Upper lobe of left lung (tissue), 6 donors: Measurements from ENCODE around the gene MEGF9. TPM values are rescaled to one million over a fixed set of nuclear protein-coding genes. Genes with fewer than 3 reads are reported as not detected.

Experiments used
- ATAC-seq, 2 donors: fragments of 200-7000 bp; cut with Tn5 transposase; one replicate each; pipeline ENCODE4 v1.9.1; 2022; ENCODE audit warnings: mild to moderate bottlenecking in 2 of 2, moderate library complexity in 2 of 2; ENCODE audit not compliant: low FRiP score in 2 of 2
- DNase-seq, 2 donors: peaks; one replicate each; pipeline ENCODE4 v3.0.0-alpha.2; 2019 to 2020
- H3K27ac ChIP-seq, 4 donors: fragments of 200-600 bp; sonication (generic); one replicate each; pipeline ENCODE4 v1.5.1; 2016 to 2019
- H3K27me3 ChIP-seq, 4 donors: fragments of 200-600 bp; sonication (generic); one replicate each; pipeline ENCODE4 v1.5.1; 2017 to 2019
- H3K36me3 ChIP-seq, 4 donors: fragments of 200-600 bp; sonication (generic); one replicate each; pipeline ENCODE4 v1.5.1; 2016 to 2019
- H3K4me1 ChIP-seq, 4 donors: fragments of 200-600 bp; sonication (generic); one replicate each; pipeline ENCODE4 v1.5.1; 2018 to 2019
- H3K4me3 ChIP-seq, 4 donors: fragments of 200-600 bp; sonication (generic); one replicate each; pipeline ENCODE4 v1.5.1; 2017 to 2019; ENCODE audit warnings: mild to moderate bottlenecking in 2 of 4, moderate library complexity in 1 of 4
- H3K9me3 ChIP-seq, 4 donors: fragments of 200-600 bp; sonication (generic); one replicate each; pipeline ENCODE4 v1.5.1; 2018 to 2019
- EP300 ChIP-seq, 4 donors: sonication (generic); formaldehyde crosslinking; IDR thresholded peaks; one replicate each; pipeline ENCODE4 v1.5.1; 2017; ENCODE audit warnings: antibody characterized with exemption in 4 of 4, control low read depth in 2 of 4
- POLR2A ChIP-seq, 4 donors: fragments of 450-650 bp; IDR thresholded peaks; one replicate each; pipeline ENCODE4 v1.5.1; 2016 to 2017; ENCODE audit warnings: antibody characterized with exemption in 4 of 4, mild to moderate bottlenecking in 2 of 4
- POLR2AphosphoS5 ChIP-seq, 2 donors: sonication (generic); formaldehyde crosslinking; IDR thresholded peaks; one replicate each; pipeline ENCODE4 v1.5.1; 2017; ENCODE audit warnings: antibody characterized with exemption in 2 of 2
- WGBS, 2 donors: methylation state at CpG; one replicate each; pipeline ENCODE4 v1.1.5; 2017 to 2018; 5-methylcytosine and 5-hydroxymethylcytosine counted together
- total RNA-seq, 6 donors: library from RNA; depleted of rRNA in 4 of 6; stranded (reverse); fragments of >200 nt in 4 of 6; gene quantifications; one replicate each; pipeline versions ENCODE4 v1.1.0 to v1.2.1, GENCODE V29; 2016 to 2021
- TF ChIP-seq, protein P1 (sequence below), 6 experiments: fragments of 450-650 bp in 4 of 6; fragments of 200-600 bp in 2 of 6; sonication (generic) in 2 of 6; IDR thresholded peaks; one replicate each; pipeline ENCODE4 v1.5.1; 2016 to 2019; ENCODE audit warnings: antibody characterized with exemption in 6 of 6
- donor health status: DM: no; HTN: no; CAD: no; lungs with moderate emphysema.
- donor health status: DM: no; HTN: yes; CAD: no; lungs with severe emphysema.

The MEGF9 gene
- total RNA-seq, 6 donors from 2014 or later: 30.4 to 130 (median 71.0) TPM

DNA sequence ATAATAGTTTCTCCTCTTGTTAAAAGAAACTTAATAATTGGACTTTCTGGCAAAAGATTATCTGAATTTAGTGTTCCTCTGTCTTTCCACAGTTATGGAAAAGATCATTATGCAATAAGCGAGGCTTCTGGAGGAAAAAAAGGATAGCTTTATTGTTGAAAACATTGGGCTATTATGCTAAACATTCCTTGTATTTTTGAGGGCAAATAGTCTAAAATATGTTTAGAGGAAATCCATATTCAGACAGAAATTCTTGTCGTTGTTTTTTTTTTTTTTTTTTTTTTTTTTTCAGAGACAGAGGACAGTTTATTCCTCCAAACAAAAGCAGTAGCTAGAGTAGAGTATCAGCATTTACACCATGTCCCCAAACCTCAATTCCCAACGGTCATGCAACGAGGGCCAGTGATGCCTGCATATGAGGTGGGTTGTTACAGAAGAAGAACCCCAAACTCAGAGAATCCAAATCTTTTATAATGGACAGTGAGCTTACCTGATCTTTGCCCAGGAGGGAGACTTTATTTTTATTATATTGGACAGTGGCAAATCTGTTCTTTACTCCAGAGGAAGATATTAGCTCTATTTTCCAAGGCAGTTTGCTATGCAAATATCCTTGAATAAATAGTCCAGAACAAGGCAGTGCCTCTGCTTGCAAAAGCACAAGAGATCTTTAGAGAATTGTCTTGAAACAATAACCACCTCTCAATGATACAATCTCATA is 85.9 kb downstream of the MEGF9 start:
- Histone ChIP-seq H3K36me3 (no peaks in the 10 kb centered on the region), H3K4me3 (no peak overlapping the region), H3K27ac (no peak overlapping the region), H3K4me1 (peaks cover 0 to 5% (median 0%) of the 10 kb centered on the region in 4 donors), H3K9me3 (no peaks in the 10 kb centered on the region), H3K27me3 (no peaks in the 10 kb centered on the region)
- TF ChIP-seq POLR2A (IDR thresholded peaks at IDR 0.05) (no peak), POLR2AphosphoS5 (IDR thresholded peaks at IDR 0.05) (no peak), EP300 (IDR thresholded peaks at IDR 0.05) (no peak)
- TF ChIP-seq, protein P1, sequence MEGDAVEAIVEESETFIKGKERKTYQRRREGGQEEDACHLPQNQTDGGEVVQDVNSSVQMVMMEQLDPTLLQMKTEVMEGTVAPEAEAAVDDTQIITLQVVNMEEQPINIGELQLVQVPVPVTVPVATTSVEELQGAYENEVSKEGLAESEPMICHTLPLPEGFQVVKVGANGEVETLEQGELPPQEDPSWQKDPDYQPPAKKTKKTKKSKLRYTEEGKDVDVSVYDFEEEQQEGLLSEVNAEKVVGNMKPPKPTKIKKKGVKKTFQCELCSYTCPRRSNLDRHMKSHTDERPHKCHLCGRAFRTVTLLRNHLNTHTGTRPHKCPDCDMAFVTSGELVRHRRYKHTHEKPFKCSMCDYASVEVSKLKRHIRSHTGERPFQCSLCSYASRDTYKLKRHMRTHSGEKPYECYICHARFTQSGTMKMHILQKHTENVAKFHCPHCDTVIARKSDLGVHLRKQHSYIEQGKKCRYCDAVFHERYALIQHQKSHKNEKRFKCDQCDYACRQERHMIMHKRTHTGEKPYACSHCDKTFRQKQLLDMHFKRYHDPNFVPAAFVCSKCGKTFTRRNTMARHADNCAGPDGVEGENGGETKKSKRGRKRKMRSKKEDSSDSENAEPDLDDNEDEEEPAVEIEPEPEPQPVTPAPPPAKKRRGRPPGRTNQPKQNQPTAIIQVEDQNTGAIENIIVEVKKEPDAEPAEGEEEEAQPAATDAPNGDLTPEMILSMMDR (IDR thresholded peaks at IDR 0.05): no peak
- no peak for ATAC-seq
- no peak for DNase-seq
- 80 to 83% methylated on average over 4 of the region's 4 CpGs for WGBS, 2 donors

DNA sequence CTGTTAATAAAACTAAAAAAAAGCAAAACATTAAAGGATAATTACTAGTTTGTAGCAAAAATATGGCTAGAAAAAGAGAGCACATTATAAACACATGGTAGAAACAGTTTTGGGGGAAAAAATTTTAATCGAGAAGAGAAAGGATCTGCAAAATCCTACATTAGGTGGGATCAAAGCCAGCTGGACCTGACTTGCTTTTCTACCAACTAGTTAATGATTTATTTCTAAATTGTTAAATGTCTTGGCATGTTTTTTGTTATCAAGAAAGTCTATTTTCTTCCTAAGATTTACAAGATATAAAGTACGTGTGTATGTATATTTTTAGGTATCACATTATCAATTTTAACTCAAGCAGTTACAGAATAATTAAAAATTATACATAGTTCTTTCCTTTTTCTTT is 87.2 kb downstream of the MEGF9 start:
- WGBS, 2 donors: 61 to 64% methylated on average over 2 of the region's 2 CpGs
- TF ChIP-seq, protein P1 (IDR thresholded peaks at IDR 0.05): no peak
- TF ChIP-seq POLR2A (IDR thresholded peaks at IDR 0.05) (no peak), POLR2AphosphoS5 (IDR thresholded peaks at IDR 0.05) (no peak), EP300 (IDR thresholded peaks at IDR 0.05) (no peak)
- H3K36me3 ChIP-seq: peaks cover 0 to 3% (median under 1%) of the 10 kb centered on the region in 4 donors
- no peak for ATAC-seq
- no peaks in the 10 kb centered on the region for H3K27me3 ChIP-seq
- no peaks in the 10 kb centered on the region for H3K9me3 ChIP-seq
- H3K4me3 ChIP-seq: no peak overlapping the region
- H3K4me1 ChIP-seq: peaks cover 0 to 5% (median 0%) of the 10 kb centered on the region in 4 donors
- no peak for DNase-seq
- H3K27ac ChIP-seq: no peak overlapping the region

DNA sequence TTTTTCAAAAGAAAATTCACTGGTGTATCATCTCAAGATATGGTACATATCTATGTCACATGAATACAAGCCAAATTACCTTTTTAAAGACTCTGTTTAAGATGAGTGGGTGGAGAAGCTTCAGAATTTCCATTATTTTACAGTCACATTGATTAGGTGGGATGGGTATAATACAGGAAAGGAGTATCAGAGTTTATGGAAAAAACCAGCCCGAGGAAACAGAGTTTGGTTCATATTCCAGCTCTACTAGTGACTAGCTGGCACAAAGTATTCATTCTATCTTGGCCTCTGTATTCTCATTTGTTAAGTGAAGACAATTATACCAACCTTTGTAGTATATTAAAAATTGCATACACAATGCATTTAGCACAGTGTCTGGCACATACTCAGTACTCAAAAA is 87.8 kb downstream of the MEGF9 start:
- Histone ChIP-seq H3K4me3 (no peak overlapping the region), H3K27ac (no peak overlapping the region), H3K27me3 (no peaks in the 10 kb centered on the region), H3K9me3 (no peaks in the 10 kb centered on the region), H3K4me1 (peaks cover 0 to 5% (median 0%) of the 10 kb centered on the region in 4 donors), H3K36me3 (peaks cover 0 to 7% (median 3%) of the 10 kb centered on the region in 4 donors)
- WGBS, 2 donors: 79 to 86% methylated on average over 1 of the region's 1 CpG
- DNase-seq (no peak), ATAC-seq (no peak)
- TF ChIP-seq POLR2A (IDR thresholded peaks at IDR 0.05) (no peak), POLR2AphosphoS5 (IDR thresholded peaks at IDR 0.05) (no peak), EP300 (IDR thresholded peaks at IDR 0.05) (no peak)
- TF ChIP-seq, protein P1 (IDR thresholded peaks at IDR 0.05): no peak

DNA sequence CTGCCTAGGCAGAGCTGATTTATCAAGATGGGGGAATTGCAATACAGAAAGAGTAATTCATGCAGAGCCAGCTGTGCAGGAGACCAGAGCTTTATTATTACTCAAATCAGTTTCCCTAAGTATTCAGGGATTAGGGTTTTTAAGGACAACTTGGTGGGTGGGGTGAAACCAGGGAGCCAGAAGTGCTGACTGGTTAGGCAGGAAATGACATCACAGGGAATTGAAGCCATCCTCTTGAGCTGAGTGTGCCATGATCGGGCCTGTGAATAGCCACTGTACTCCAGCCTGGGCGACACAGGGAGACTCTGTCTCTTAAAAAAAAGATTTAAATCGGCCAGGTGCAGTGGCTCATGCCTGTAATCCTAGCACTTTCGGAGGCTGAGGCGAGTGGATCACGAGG is 89.0 kb downstream of the MEGF9 start:
- Histone ChIP-seq H3K4me1 (peaks cover 0 to 6% (median under 1%) of the 10 kb centered on the region in 4 donors), H3K27ac (no peak overlapping the region), H3K4me3 (no peak overlapping the region), H3K27me3 (no peaks in the 10 kb centered on the region), H3K9me3 (no peaks in the 10 kb centered on the region), H3K36me3 (peaks cover 0 to 7% (median 3%) of the 10 kb centered on the region in 4 donors)
- TF ChIP-seq EP300 (IDR thresholded peaks at IDR 0.05) (no peak), POLR2A (IDR thresholded peaks at IDR 0.05) (no peak), POLR2AphosphoS5 (IDR thresholded peaks at IDR 0.05) (no peak)
- TF ChIP-seq, protein P1 (IDR thresholded peaks at IDR 0.05): no peak
- WGBS, 2 donors: 73 to 93% methylated on average over 2 to 6 of the region's 6 CpGs
- ATAC-seq (no peak), DNase-seq (no peak)

DNA sequence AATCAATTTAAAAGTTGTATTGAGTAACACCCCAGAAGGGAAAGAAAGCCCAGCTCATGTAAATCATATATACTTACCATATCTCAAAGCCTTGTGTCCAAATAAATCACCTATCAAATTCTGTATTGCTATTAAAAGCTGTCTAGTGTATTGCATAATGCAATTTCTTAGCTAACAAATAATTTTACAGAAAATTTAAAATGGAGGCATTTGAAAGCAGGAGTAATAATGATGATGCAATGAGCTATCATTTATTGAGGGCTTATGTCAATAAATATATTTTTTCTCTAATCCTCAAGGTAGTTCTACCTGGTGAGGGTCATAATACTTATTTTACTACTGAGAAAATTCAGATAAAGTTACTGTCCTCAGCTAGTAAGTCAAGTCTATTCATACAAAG is 91.5 kb downstream of the MEGF9 start:
- Histone ChIP-seq H3K36me3 (peaks cover 0 to 15% (median 3%) of the 10 kb centered on the region in 4 donors), H3K4me1 (peaks cover 2 to 10% (median 5%) of the 10 kb centered on the region in 4 donors), H3K27me3 (no peaks in the 10 kb centered on the region), H3K4me3 (no peak overlapping the region), H3K9me3 (no peaks in the 10 kb centered on the region), H3K27ac (no peak overlapping the region)
- no peak for TF ChIP-seq EP300 (IDR thresholded peaks at IDR 0.05)
- no peak for TF ChIP-seq POLR2AphosphoS5 (IDR thresholded peaks at IDR 0.05)
- TF ChIP-seq POLR2A (IDR thresholded peaks at IDR 0.05): no peak
- TF ChIP-seq, protein P1 (IDR thresholded peaks at IDR 0.05): no peak
- ATAC-seq (no peak), DNase-seq (no peak)
